Loucy (cell line): ENCODE results near the gene ENKUR.

Experiments used
- CTCF ChIP-seq: fragments of 200-600 bp; sonication (generic); conservative IDR thresholded peaks from 2 replicates; pipeline ENCODE4 v1.5.1; 2014; ENCODE audit warnings: mild to moderate bottlenecking, antibody characterized with exemption, low read length
- EZH2phosphoT487 ChIP-seq: fragments of 200-600 bp; IDR thresholded peaks from 2 replicates; pipeline ENCODE4 v1.6.1; 2018; ENCODE audit warnings: antibody characterized with exemption, mild to moderate bottlenecking, moderate library complexity, borderline replicate concordance

- TF ChIP-seq CTCF (no peak), EZH2phosphoT487 (no peak)
These were observed 45.2 kb upstream of the ENKUR start for GRCh38 chr10:25061125-25061524.
